Type B pancreatic cell (in vitro differentiated cells): ENCODE data around the gene MAN1A2. TPM values are rescaled to one million over a fixed set of nuclear protein-coding genes. Genes with fewer than 3 reads are reported as not detected.

Source experiments
- DNase-seq: peaks from one replicate; pipeline ENCODE4 v3.0.0; 2021; ENCODE audit warnings: mixed read lengths; ENCODE audit not compliant: unreplicated experiment; ENCODE audit errors: extremely low spot score
- H3K27ac Mint-ChIP-seq: 2 replicates; pipeline ENCODE4 v1.8.0; 2021; ENCODE audit warnings: mild to moderate bottlenecking, mixed read lengths
- H3K27me3 Mint-ChIP-seq: 2 replicates; pipeline ENCODE4 v1.8.0; 2021; ENCODE audit warnings: mixed read lengths
- H3K36me3 Mint-ChIP-seq: 2 replicates; pipeline ENCODE4 v1.8.0; 2021; ENCODE audit warnings: mixed read lengths
- H3K4me1 Mint-ChIP-seq: one replicate; pipeline ENCODE4 v1.8.0; 2021; ENCODE audit warnings: mixed read lengths; ENCODE audit not compliant: unreplicated experiment
- H3K4me3 Mint-ChIP-seq: 2 replicates; pipeline ENCODE4 v1.8.0; 2021; ENCODE audit warnings: mild to moderate bottlenecking, mixed read lengths
- H3K9me3 Mint-ChIP-seq: 2 replicates; pipeline ENCODE4 v1.8.0; 2021; ENCODE audit warnings: mixed read lengths
- CTCF ChIP-seq: fragments of 200-600 bp; sonication (generic); conservative IDR thresholded peaks from 2 replicates; pipeline ENCODE4 v1.5.0; 2021; ENCODE audit warnings: antibody characterized with exemption, mild to moderate bottlenecking
- total RNA-seq: library from RNA; stranded (reverse); gene quantifications from 2 replicates; pipeline ENCODE4 v1.2.1, GENCODE V29; 2021; ENCODE audit warnings: low replicate concordance

The MAN1A2 gene
- total RNA-seq, 1 donor from 2014 or later: 56.1 TPM

- H3K9me3 Mint-ChIP-seq: no peaks in the 10 kb centered on the region
- no peak overlapping the region for H3K4me3 Mint-ChIP-seq
- no peak for TF ChIP-seq CTCF
- H3K4me1 Mint-ChIP-seq: no peaks in the 10 kb centered on the region
- H3K27me3 Mint-ChIP-seq: no peaks in the 10 kb centered on the region
- no peak overlapping the region for H3K27ac Mint-ChIP-seq
- no peaks in the 10 kb centered on the region for H3K36me3 Mint-ChIP-seq
- no peak for DNase-seq
Measured at GRCh38 chr1:117535821-117536220, 168.6 kb downstream of the MAN1A2 start.

GRCh38 chr1:117537291-117537920 lies 170.2 kb downstream of the MAN1A2 start:
- no peaks in the 10 kb centered on the region for H3K36me3 Mint-ChIP-seq
- no peaks in the 10 kb centered on the region for H3K9me3 Mint-ChIP-seq
- no peaks in the 10 kb centered on the region for H3K4me1 Mint-ChIP-seq
- DNase-seq: no peak
- peak; percentile 24 for TF ChIP-seq CTCF
- H3K27me3 Mint-ChIP-seq: no peaks in the 10 kb centered on the region
- no peak overlapping the region for H3K4me3 Mint-ChIP-seq
- H3K27ac Mint-ChIP-seq: no peak overlapping the region

GRCh38 chr1:117540532-117540931 lies 173.3 kb downstream of the MAN1A2 start:
- no peak overlapping the region for H3K27ac Mint-ChIP-seq
- no peak overlapping the region for H3K4me3 Mint-ChIP-seq
- no peaks in the 10 kb centered on the region for H3K36me3 Mint-ChIP-seq
- no peak for TF ChIP-seq CTCF
- no peaks in the 10 kb centered on the region for H3K9me3 Mint-ChIP-seq
- no peak for DNase-seq
- H3K27me3 Mint-ChIP-seq: no peaks in the 10 kb centered on the region
- H3K4me1 Mint-ChIP-seq: no peaks in the 10 kb centered on the region

GRCh38 chr1:117541003-117541402 lies 173.8 kb downstream of the MAN1A2 start:
- TF ChIP-seq CTCF: no peak
- no peaks in the 10 kb centered on the region for H3K9me3 Mint-ChIP-seq
- H3K4me1 Mint-ChIP-seq: no peaks in the 10 kb centered on the region
- no peak overlapping the region for H3K4me3 Mint-ChIP-seq
- H3K27ac Mint-ChIP-seq: no peak overlapping the region
- no peaks in the 10 kb centered on the region for H3K36me3 Mint-ChIP-seq
- no peaks in the 10 kb centered on the region for H3K27me3 Mint-ChIP-seq
- no peak for DNase-seq

GRCh38 chr1:117541585-117541984 lies 174.3 kb downstream of the MAN1A2 start:
- Mint-ChIP-seq H3K4me1 (no peaks in the 10 kb centered on the region), H3K4me3 (no peak overlapping the region), H3K36me3 (no peaks in the 10 kb centered on the region), H3K9me3 (no peaks in the 10 kb centered on the region), H3K27ac (no peak overlapping the region), H3K27me3 (no peaks in the 10 kb centered on the region)
- no peak for TF ChIP-seq CTCF
- no peak for DNase-seq
